Measurements from ENCODE around the gene RPL12. TPM values are rescaled to one million over a fixed set of nuclear protein-coding genes. Genes with fewer than 3 reads are reported as not detected.

The RPL12 gene
- total RNA-seq, 4 donors from 2014 or later: 999 to 4,423 (median 2,373) TPM

GRCh38 chr9:127496974-127497373 lies 45.8 kb upstream of the RPL12 start:
- H3K27ac ChIP-seq: no peak overlapping the region
- H3K27me3 ChIP-seq: no peaks in the 10 kb centered on the region
- no peak for DNase-seq
- intact Hi-C loops (cut with DNase I; ENCODE audit: low total_unique reads): no loop called here
- TF ChIP-seq CTCF (IDR thresholded peaks at IDR 0.05): no peak
- no peak for TF ChIP-seq POLR2A (IDR thresholded peaks at IDR 0.05)
- no peak overlapping the region for H3K4me3 ChIP-seq
- H3K36me3 ChIP-seq: no peaks in the 10 kb centered on the region
- no peaks in the 10 kb centered on the region for H3K9me3 ChIP-seq
- H3K4me1 ChIP-seq: peaks cover 0 to 4% of the 10 kb centered on the region in 2 donors

- Histone ChIP-seq H3K9me3 (no peaks in the 10 kb centered on the region), H3K27me3 (no peaks in the 10 kb centered on the region), H3K4me3 (no peak overlapping the region), H3K4me1 (peaks cover 0 to 4% of the 10 kb centered on the region in 2 donors), H3K27ac (peak overlapping the region; percentile 79 to 85), H3K36me3 (no peaks in the 10 kb centered on the region)
- TF ChIP-seq CTCF (IDR thresholded peaks at IDR 0.05) (no peak), POLR2A (IDR thresholded peaks at IDR 0.05) (no peak)
- intact Hi-C loops (cut with DNase I; ENCODE audit: low total_unique reads): no loop called here
- no peak for DNase-seq
These were observed 44.8 kb upstream of the RPL12 start for GRCh38 chr9:127495884-127496555.

- no peak for DNase-seq
- intact Hi-C loops (cut with DNase I; ENCODE audit: low total_unique reads): no loop called here
- no peaks in the 10 kb centered on the region for H3K27me3 ChIP-seq
- H3K9me3 ChIP-seq: no peaks in the 10 kb centered on the region
- peaks cover 0 to 4% of the 10 kb centered on the region in 2 donors for H3K4me1 ChIP-seq
- H3K27ac ChIP-seq: peak overlapping the region; percentile 79 to 85
- no peak overlapping the region for H3K4me3 ChIP-seq
- no peak for TF ChIP-seq POLR2A (IDR thresholded peaks at IDR 0.05)
- TF ChIP-seq CTCF (IDR thresholded peaks at IDR 0.05): no peak
- no peaks in the 10 kb centered on the region for H3K36me3 ChIP-seq
These were observed 43.1 kb upstream of the RPL12 start for GRCh38 chr9:127494304-127494702.

- Histone ChIP-seq H3K27me3 (no peaks in the 10 kb centered on the region), H3K4me1 (peaks cover 0 to 4% of the 10 kb centered on the region in 2 donors), H3K27ac (no peak overlapping the region), H3K4me3 (no peak overlapping the region), H3K9me3 (no peaks in the 10 kb centered on the region), H3K36me3 (no peaks in the 10 kb centered on the region)
- TF ChIP-seq CTCF (IDR thresholded peaks at IDR 0.05) (no peak), POLR2A (IDR thresholded peaks at IDR 0.05) (no peak)
- intact Hi-C loops (cut with DNase I; ENCODE audit: low total_unique reads): no loop called here
- DNase-seq: no peak
These were observed 42.5 kb upstream of the RPL12 start for GRCh38 chr9:127493592-127494303.

- Histone ChIP-seq H3K27me3 (no peaks in the 10 kb centered on the region), H3K9me3 (no peaks in the 10 kb centered on the region), H3K4me3 (no peak overlapping the region), H3K27ac (no peak overlapping the region), H3K36me3 (no peaks in the 10 kb centered on the region), H3K4me1 (peaks cover 0 to 4% of the 10 kb centered on the region in 2 donors)
- no peak for DNase-seq
- TF ChIP-seq CTCF (IDR thresholded peaks at IDR 0.05): no peak
- intact Hi-C loops (cut with DNase I; ENCODE audit: low total_unique reads): no loop called here
These were observed 41.4 kb upstream of the RPL12 start for GRCh38 chr9:127492616-127493015.
